ENCODE results near the gene WDR5.

The WDR5 gene

DNA sequence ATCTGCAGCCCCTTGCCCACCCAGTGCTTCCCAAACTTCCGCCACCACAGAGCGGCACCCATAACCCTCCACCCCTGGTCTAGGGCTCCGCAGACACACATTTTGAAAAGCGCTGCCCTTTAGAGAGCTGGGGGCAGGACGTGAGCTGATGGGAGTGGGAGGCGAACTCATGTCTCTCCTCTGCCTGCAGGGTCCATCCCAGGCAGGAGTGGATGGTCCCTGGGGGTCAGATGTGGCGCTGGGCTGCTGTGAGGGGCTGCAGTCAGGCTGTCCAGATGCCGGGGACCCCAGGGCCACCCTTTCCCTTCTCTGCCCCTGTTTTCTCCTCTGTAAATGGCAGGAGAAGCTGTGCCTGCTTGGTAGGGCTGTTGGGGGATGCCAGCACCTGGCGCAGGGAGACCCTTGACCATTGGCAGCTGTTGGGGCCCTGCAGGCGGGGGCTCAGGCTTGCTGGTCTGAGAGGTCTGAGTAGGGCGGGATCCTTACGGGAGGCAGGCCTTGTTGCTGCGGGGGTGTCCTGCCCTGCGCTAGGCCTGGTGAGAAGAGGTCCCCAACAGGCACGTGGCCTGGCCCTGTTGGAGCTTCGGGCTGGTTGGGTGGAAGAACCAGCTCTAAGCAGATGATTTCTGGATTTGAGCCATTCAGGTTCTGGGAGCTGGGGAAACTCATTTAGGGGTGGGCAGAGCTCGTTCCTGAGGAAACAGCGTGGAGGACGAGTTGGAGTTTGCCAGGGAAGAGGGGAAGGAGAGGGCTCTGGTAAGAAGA, 38.8 kb downstream of the WDR5 start:
- no peak for DNase-seq

DNA sequence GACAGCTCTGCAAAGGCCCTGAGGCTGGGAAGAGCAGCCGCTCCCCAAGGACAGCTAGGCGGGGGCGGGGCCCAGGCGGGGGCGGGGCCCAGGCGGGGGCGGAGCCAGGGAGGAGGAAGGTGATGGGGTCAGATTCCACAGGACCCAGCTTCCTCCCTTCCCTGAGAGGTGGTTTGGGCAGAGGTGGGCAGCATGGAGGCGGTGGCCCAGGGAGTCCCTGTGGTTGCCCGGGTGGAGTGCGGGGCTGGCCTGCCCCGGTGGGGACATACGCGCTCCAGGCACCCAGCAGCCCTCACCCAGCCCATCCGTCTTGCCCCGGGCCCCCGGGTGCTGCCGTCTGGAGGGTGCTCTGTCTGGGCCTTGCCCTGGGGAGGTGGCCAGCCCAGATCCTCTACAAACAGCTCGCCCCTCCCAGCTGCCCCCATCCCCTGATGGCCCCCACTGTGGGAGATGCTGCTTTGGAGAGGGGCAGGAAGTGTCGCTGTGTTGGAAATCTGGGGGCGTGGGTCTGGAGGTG, 39.5 kb downstream of the WDR5 start:
- DNase-seq, result no peak

DNA sequence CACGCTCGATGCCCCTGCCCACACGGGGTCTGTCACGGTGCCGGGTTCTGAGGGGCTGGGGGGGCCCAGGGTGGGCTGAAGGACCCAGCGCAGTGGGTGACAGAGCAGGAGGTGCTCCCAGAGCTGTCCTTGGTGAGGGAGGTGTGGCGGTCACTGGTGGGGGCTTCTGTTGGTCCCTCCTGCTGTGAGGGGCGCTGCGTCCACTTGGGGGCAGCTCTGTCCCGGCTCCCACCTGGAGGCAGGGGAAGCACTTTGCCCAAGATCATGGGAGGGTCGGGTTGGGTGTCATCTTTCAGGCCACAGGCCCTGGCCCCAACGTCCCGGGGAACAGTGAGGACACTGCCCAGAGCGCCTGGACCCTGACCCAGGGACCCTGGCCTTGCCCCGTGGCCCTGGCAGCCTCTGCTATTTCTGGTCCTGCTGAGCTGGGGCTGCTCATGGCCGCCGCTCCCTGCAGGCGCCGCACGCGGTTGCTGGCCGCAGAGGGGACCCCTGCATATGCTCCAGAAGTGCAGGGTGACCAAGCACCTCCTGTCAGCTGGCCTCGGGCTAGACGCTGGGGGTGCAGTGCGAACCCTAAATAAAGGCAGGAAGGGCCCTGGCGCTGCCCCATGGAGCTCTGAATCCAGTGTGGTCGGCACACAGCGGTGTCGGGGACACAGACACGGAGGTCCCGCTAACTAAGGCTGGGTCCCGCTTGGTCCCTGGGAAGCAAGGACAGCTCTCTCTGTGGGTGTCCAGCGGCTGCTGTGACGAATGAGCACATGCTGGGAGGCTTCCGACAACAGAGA, 40.1 kb downstream of the WDR5 start:
- DNase-seq, result no peak

DNA sequence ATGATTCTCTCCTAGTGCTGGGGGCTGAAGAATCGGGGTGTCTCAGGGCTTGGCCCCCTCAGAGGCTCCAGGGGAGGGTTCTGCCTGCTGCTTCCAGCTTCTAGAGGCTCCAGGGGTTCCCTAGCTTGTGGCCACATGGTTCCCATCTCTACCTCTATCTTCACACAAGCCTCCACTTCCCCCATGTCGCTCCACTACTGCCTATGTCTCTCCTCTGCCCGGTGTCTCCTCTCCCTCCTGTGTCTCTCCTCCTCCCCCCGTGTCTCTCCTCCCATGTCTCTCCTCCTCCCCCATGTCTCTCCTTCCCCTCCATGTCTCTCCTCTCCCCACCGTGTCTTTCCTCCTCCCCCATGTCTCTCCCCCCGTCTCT, 40.7 kb downstream of the WDR5 start:
- no peak for DNase-seq

DNA sequence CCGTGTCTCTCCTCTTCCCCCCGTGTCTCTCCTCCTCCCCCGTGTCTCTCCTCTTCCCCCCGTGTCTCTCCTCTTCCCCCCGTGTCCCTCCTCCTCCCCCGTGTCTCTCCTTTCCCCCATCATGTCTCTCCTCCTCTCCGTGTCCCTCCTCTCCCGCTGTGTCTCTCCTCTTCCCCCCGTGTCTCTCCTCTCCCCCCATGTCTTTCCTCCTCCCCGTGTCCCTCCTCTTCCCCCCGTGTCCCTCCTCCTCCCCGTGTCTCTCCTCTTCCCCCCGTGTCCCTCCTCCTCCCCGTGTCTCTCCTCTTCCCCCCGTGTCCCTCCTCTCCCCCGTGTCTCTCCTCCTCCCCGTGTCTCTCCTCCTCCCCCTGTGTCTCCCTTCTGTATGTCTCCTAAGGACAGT, 41.3 kb downstream of the WDR5 start:
- no peak for DNase-seq

DNA sequence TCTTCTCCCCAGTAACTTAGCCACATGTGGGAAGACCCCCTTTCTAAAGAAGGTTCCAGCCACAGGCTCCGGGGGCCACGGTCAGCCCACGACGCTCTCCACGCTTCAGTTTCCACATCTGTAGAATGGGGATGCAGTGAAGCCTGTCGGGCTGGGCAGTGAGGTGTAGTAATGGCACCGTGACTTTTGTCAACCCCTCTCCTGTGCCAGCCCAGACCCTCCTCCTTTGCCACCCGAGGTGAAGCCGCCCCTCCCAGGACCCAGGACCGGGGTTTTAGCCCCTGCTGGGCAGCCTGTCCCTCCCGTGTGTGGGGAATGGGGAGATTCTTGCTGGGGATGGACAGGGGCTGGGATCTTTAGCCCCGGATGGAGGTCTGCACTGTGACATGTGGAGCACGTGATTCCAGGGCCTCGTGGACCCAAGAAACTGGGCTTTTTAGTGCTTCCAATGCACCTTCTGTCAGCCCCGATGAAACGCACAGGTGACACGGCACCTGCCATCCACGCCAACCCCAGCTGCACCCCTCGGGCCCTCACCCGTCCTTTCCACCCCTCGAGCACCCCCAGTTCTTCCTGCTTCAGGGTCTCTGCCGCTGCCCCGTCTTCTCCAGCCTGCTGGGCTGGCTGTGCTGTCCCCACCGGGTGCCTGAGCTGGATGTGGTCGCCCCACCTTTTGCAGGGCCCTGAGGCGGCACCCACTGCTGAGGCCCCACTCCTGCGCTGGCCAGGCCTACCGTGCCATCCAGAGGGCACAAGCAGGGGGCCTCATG, 41.9 kb downstream of the WDR5 start:
- DNase-seq, result no peak

DNA sequence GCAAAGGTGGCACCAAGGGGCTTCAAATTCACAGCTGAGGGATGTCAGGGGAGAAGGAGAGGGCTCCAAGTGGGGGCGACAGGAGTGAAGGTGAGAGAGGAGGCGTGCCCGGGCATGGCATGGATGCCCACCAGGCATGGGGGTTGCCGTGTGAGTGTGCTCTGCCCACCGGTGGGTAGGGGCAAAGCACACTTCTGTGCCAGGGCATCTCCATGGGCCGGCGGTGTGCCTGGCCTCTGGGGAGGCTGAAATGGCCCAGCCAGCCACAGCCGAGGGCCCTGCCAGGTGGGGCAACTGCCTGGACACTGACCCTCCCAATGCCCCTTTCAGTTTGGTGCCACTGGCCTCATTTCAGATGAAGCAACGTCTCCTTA, 42.5 kb downstream of the WDR5 start:
- DNase-seq, result no peak

DNA sequence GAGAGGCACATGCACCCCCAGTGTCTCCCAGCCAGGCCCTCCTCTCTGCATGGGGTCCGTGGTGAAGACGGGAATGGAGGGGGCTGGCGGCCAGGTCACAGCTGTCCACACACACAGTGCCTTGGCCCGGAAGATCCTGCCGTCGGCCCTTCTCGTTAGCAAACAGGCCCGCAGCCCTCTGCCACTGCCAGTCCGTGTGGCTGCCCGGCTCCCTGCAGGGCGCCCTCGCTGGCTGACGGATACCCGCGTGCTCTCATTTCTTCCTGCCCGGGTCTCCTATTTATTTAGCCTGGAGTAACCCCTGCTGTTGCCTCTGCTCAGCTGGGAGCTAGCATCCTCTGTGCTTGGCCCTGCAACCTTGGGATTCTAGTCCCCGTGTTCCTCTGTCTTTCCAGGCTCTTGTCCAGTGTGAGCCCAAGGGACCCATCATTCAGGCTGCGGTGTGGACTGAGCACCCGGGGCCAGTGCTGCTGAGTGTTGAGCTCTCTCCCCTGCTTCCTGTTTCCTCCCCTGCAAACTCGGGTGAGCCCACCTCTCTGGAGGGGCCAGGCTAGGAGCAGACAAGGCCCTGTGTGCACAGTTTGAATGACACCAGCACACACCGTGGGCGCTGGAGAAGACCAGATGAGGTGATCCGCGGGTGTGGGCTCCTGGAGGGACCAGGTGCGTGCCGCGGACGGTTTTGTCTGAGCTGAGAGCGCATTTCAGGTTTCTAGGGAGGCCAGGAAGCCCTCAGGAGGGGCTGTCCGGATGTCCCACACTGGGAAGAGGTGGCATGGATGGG, 43.1 kb downstream of the WDR5 start:
- no peak for DNase-seq

DNA sequence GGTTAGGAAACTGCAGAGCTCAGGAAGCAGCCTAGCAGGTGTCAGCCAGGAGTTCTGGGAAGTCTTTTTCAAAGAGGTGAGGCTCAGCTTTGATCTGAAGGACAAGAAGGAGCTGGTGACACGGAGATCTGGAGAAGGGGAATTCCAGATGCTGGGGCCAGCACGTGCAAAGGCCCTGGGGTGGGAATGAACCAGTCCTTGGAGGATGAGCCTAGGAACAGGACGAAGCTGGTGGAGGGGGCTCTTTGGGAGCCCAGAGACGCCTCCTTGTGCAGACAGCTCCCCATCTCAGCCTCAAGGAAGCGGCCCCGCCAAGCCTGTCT, 43.7 kb downstream of the WDR5 start:
- DNase-seq, result no peak

DNA sequence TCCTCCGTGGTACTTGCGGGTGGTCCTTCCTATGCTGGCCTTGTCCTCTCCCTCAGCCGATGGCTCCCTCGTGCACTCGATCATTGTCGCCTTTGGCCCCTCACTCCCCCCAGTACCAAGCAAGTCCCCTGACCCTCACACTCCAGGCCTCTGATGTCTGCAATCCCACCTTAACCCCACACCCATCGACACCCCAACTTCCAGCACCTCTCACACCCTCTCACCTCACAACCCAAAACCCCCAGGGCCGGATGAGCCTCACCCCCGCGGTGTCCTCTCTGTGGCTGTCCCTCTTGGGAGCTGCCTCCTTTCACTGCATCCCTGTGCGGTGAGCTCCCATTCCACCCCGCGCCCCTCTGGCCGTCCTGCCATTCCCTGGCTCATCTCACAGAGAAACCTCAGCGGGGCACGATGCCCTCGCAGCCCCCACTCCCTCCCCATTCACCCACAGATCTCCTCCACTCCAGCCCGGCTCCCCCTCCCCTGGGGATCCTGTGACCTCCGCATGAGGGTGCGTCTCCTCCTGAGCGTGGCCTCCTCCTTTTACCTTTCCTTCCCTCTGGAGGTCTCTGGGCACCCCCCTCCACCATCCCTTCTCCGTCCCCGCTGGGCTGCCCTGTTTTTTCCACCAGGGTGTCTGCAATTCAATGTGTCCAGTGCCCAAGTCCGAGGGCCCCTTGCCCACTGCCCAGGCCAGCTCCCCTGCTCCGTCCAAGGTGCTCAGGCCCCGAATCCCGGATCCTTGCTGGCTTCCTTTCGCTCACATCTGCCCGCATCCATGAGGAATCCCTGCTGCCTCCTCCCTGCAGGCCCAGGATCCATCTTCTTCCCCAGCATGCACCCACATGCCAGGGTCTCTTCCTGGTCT, 44.3 kb downstream of the WDR5 start:
- DNase-seq, result no peak

DNA sequence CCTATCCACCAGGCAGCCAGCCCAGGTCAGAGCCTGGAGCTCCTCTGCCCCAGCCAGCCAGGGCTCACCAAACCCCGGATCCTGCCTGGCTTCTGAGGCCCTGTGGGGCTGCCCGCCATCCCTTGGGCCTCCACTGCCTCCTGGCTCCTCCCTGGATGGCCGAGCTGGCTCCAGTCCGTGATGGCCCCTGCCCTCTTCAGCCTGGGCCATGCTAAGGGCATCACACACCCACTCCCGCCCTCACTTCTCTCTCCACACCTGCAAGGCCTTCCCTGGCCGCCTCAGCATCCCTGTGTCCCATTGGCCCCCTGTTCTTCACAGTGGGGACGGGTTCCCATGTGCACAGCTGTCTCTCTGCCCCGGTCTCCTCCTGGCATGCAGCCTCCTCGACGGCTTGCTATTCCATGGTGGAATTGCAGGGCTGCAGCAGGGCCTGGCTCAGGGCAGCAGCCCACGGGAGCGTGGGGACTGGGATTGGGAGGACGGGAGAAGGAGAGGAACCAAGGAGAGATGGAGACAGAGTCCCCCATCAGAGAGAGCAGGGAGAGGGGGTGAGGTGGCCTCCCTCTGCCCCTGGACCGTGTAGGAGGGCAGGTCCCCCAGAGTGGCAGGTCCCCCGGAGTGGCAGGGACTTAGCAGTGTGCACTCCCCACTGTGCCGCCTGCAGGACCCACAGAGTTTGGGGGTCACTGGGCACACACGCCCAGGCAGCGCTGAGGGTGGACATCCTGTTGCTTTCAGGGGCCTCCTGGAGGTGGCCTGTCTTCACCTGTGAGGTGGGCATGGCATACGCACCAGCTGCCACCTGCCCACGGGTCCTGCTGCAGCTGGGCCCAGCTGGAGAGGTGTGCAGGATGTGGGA, 45.1 kb downstream of the WDR5 start:
- no peak for DNase-seq

DNA sequence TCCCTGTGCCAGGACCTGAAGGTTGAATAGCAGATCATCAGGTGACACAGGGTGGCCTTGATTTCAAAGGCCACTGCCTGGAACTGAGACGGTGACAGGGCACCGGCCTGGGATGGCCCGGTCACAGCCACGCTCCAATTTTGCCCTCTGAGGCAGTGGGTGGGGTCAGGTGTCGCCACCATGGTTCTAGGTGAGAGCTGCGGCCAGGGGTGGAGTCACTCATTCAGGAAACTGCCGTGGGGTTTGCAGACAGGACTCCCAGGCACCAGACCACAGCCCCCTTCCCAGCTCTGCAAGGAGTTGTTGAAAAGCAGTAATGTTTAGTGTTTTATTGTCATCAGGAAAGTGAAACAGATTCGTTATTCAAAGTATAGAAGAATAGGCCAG, 45.8 kb downstream of the WDR5 start:
- no peak for DNase-seq

DNA sequence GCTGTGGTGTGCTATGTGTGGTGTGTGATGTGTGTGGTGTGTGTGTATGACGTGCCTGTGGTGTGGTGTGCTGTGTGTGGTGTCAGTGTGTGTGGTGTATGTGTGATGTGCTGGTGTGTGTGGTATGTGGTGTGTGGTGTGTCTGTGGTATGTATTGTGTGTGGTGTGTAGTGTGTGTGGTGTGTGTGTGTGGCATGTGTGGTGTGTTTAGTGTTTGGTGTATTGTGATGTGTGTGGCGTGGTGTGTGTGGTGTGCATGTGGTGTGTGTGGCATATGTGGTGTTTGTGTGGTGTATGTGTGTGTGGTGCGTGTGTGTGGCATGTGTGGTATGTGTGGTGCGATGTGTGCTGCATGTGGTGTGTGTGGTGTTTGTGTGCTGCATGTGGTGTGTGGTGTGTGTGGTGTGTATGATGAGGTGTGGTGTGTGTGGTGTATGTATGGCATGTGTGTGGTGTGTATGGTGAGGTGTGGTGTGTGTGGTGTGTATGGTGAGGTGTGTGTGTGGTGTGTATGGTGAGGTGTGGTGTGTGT, 46.7 kb downstream of the WDR5 start:
- no peak for DNase-seq

DNA sequence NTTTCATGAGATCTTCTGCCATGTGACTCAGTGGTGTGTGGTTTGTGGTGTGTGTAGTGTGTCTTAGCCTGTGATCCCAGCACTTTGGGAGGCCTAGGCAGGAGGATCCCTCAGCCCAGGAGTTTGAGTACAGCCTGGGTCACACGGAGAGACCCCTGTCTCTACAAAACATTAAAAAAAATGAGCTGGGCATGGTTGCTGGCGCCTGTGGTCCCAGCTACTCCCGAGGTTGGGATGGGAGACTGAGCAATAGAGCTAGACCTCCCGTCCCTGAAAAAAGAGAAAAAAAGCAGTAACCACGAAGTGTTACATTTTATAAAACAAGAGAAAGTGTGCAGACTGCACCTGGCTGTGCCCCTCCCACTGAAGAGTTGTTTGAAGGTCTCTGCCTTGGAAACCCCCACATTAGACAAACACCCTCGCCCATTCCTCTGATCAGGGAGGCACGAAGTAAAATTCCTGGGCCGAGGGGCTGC, 49.7 kb downstream of the WDR5 start:
- peak in 1 of 2 experiments; percentile 47 for DNase-seq

DNA sequence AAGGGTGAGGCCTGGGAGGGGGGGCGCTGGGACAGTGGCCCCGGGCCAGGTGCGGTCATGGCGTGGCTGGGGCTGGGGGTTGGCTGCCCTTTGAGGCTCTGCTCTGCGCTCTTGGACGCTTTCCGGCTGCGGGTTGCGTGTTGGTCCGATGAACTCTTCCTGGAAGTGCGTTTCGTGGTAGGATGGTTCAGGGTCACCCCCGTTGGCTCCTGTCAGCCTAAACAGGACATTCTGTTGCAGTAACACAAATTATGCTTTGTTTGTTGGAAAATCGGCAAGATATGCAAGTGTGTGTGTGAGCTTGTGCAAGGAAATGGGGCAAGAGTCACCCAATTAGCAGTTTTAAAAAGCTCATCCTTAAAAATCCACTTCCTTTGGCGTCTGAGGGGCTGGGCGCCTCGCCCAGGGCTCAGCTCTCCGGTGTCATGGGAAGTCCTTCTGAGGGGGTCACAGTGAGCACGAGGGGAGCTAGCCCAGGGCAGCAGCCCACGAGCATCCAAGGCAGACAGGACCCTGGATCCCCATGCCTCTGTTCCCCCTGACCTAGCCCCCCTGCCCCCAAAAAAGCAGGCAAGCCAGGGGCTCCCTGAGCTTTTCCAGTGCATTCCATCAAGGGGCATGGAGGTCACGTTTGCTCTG, 50.7 kb downstream of the WDR5 start:
- no peak for DNase-seq

DNA sequence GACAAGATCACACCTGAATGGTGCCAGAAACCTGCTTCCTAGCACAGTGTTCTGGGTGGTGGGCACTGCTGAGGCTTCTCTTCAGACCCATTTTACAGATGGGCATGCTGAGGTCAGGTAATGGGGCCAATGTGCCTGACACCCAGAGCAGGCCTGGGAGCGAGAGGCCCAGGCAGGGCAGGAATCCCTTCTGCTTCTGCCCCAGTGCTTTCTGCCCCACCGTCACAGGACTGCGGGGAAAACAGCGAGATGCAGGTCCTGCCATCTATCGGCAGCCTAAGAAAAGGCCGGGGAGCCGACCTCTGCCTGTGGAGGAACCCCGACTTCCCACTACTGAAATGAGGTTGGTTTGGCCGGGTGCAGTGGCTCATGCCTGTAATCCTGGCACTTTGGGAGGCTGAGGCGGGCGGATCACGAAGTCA, 51.2 kb downstream of the WDR5 start:
- no peak for DNase-seq

DNA sequence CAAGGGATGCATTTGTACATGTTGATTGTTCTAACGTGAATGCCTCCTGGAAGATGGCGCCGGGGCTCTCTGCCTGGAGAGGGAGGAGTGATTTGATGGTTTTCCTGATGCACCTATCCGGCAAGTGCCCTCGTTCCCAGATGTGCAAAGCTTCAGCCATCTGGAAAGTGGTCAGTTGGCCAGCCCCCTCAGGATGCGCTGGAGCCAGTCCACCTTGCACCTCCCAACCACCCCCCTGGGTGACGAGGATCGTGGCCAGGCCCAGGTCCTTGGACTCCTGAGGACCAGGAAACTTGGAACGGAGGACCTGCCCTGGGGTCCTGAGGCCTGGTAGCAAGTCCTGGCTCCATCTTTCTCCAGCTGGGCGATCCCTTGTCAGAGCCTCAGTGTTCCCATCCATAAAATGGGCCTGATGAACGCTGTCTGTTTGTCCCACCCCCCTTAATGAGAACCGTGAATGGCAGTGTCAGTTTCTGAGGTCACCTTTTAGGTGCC, 52.1 kb downstream of the WDR5 start:
- no peak for DNase-seq

DNA sequence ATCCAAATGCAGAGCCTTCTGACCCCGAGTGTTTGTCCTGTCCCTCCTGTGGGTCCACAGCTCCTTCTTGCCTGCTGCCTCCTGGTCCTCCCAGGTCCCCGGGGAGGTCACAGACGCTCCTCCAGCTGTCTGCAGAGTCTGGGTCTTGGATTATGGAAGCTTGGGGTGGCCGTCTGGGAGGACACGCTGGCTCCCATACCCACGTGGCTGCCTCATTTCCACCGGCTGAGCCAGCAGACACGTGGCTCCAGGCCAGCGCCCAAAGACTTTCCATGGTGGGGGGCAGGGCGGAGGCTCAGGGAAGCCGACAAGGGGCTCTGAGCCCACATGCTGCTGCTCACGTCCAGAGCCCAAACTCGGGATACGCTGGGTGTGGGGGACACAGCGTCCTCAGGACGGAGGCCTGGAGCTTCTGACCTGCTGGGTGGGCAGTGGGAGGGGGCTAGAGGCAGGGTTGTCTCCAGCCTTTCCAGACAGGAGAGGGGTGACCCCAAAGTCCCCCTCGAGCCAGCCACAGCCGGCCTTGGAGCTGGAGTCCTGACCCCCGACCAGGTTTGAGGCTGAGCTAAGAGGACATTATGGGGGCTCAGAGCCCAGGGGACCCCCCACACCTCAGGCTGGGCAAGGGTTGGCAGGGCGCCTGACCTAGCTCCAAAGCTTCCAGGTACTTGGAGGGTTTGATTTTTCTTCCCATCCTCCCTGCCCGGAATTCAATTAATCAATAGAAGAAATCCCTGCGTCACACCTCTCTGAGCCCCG, 52.7 kb downstream of the WDR5 start:
- DNase-seq, result no peak

DNA sequence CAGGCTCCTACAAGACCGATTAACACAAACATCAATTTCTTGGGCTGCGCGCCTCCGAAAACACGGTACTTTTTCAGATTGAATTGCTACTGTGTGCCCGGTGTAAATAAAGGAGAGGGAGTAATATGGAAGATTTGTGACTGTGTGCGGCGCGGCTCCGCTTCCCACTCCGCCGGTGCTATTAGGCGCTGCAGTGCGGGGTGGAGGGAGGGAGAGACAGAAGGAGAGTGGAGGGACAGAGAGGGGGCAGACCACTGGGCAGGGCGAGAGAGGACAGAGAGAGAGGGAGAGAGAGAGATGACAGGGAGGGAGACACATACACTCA, 53.2 kb downstream of the WDR5 start:
- no peak for DNase-seq

Data from activated T-cell treated with anti-CD3 and anti-CD28 coated beads, Interleukin-2, amount 50 U/mL, for 48 hours (primary cell).